ENCODE results near the gene ULK4. TPM values are rescaled to one million over a fixed set of nuclear protein-coding genes. Genes with fewer than 3 reads are reported as not detected.

Gene ULK4
- total RNA-seq, 1 experiment from 2014 or later, result 14.3 TPM

- Histone ChIP-seq H3K27me3 (ENCODE audit: control insufficient read depth, insufficient read depth, low read length) (no peaks in the 10 kb centered on the region), H3K36me3 (ENCODE audit: control insufficient read depth, insufficient read depth, low read length) (no peaks in the 10 kb centered on the region), H3K4me1 (ENCODE audit: control insufficient read depth, insufficient read depth, low read length) (no peaks in the 10 kb centered on the region), H3K27ac (ENCODE audit: low read length) (no peak overlapping the region), H3K4me3 (ENCODE audit: low read depth in 2 of 2, low read length in 2 of 2) (no peak overlapping the region), H3K9me3 (ENCODE audit: control insufficient read depth, insufficient read depth, low read depth, low read length) (peaks cover 3% of the 10 kb centered on the region; the same call in 1 of the 2 replicates)
- DNase-seq (ENCODE audit: low read depth, low spot score) (no peak), ATAC-seq (no peak)
- POLR2A ChIA-PET, result no interaction called here
- in situ Hi-C loops (cut with HindIII; ENCODE audit: low pct_unique_long_range_greater_than_20kb, low sequenced_read_pairs) (no loop called here), intact Hi-C loops (cut with micrococcal nuclease; ENCODE audit: unreplicated experiment) (no loop called here)
- no TSS peak for BruUV-seq (replicated peaks)
- no peak for TF ChIP-seq SIN3A (IDR thresholded peaks at IDR 0.05; ENCODE audit: borderline replicate concordance, insufficient read depth, low read depth, low read length)
- TF ChIP-seq TCF7L2 (IDR thresholded peaks at IDR 0.05; ENCODE audit: low read depth, low read length), result no peak
- TF ChIP-seq CTCF (IDR thresholded peaks at IDR 0.05), result no peak
- TF ChIP-seq POLR2AphosphoS5 (IDR thresholded peaks at IDR 0.05; ENCODE audit: low read depth, low read length), result no peak
- TF ChIP-seq REST (IDR thresholded peaks at IDR 0.05; ENCODE audit: insufficient read depth in 1 of 2, low read depth in 2 of 2, low read length in 1 of 2), result no peak
- CTCF ChIA-PET, result no interaction called here
Observed at GRCh38 chr3:41888368-41889076, 73.4 kb downstream of the ULK4 start.

GRCh38 chr3:41882956-41883355 lies 78.9 kb downstream of the ULK4 start:
- no TSS peak for BruUV-seq (replicated peaks)
- TF ChIP-seq POLR2AphosphoS5 (IDR thresholded peaks at IDR 0.05; ENCODE audit: low read depth, low read length) (no peak), REST (IDR thresholded peaks at IDR 0.05; ENCODE audit: insufficient read depth in 1 of 2, low read depth in 2 of 2, low read length in 1 of 2) (no peak), CTCF (IDR thresholded peaks at IDR 0.05) (no peak), SIN3A (IDR thresholded peaks at IDR 0.05; ENCODE audit: borderline replicate concordance, insufficient read depth, low read depth, low read length) (no peak), TCF7L2 (IDR thresholded peaks at IDR 0.05; ENCODE audit: low read depth, low read length) (no peak)
- ATAC-seq (no peak), DNase-seq (ENCODE audit: low read depth, low spot score) (no peak)
- Histone ChIP-seq H3K27ac (ENCODE audit: low read length) (no peak overlapping the region), H3K4me3 (ENCODE audit: low read depth in 2 of 2, low read length in 2 of 2) (no peak overlapping the region), H3K27me3 (ENCODE audit: control insufficient read depth, insufficient read depth, low read length) (no peaks in the 10 kb centered on the region), H3K9me3 (ENCODE audit: control insufficient read depth, insufficient read depth, low read depth, low read length) (no peaks in the 10 kb centered on the region), H3K4me1 (ENCODE audit: control insufficient read depth, insufficient read depth, low read length) (no peaks in the 10 kb centered on the region), H3K36me3 (ENCODE audit: control insufficient read depth, insufficient read depth, low read length) (no peaks in the 10 kb centered on the region)
- ChIA-PET POLR2A (no interaction called here), CTCF (interaction anchor here (0.7 kb wide), 1 partner anchor 1302 kb away, joined by 3 read pairs; no protein-coding TSS in a partner anchor)
- intact Hi-C loops (cut with micrococcal nuclease; ENCODE audit: unreplicated experiment) (loop anchor here (5.0 kb wide), 2 partner anchors 186 to 1301 kb away; no protein-coding TSS in a partner anchor), in situ Hi-C loops (cut with HindIII; ENCODE audit: low pct_unique_long_range_greater_than_20kb, low sequenced_read_pairs) (no loop called here)
